Skeletal muscle satellite cell (primary cell): Measurements from ENCODE around the gene GTF3C5.

Experiments used
- H3K27me3 ChIP-seq: 2 replicates; pipeline ENCODE4 v1.7.0; 2013; ENCODE audit warnings: low read length; ENCODE audit not compliant: control insufficient read depth, insufficient read depth
- H3K36me3 ChIP-seq: 2 replicates; pipeline ENCODE4 v1.7.0; 2013; ENCODE audit warnings: mild to moderate bottlenecking, control low read depth, low read length; ENCODE audit not compliant: insufficient read depth
- H3K4me1 ChIP-seq: 2 replicates; pipeline ENCODE4 v1.7.0; 2013; ENCODE audit warnings: low read length; ENCODE audit not compliant: control insufficient read depth, insufficient read depth
- H3K4me2 ChIP-seq: 2 replicates; pipeline ENCODE4 v1.7.0; 2013; ENCODE audit warnings: mild to moderate bottlenecking, low read length
- H3K4me3 ChIP-seq: 2 replicates; pipeline ENCODE4 v1.7.0; 2013; ENCODE audit warnings: low read length
- H3K9ac ChIP-seq: 2 replicates; pipeline ENCODE4 v1.7.0; 2013; ENCODE audit warnings: mild to moderate bottlenecking, low read depth, low read length, moderate library complexity
- H3K9me3 ChIP-seq: replicated peaks from 2 replicates; pipeline ENCODE4 v1.7.0; 2013; ENCODE audit warnings: mild to moderate bottlenecking, control low read depth, low read length

The GTF3C5 gene

GRCh38 chr9:133100506-133101355, 69.9 kb downstream of the GTF3C5 start:
- peaks cover 7% of the 10 kb centered on the region for H3K9me3 ChIP-seq
- H3K9ac ChIP-seq, result no peak overlapping the region
- H3K4me2 ChIP-seq, result no peak overlapping the region
- no peak overlapping the region for H3K4me3 ChIP-seq
- H3K36me3 ChIP-seq, result peaks cover 50% of the 10 kb centered on the region
- H3K27me3 ChIP-seq, result no peaks in the 10 kb centered on the region
- H3K4me1 ChIP-seq, result no peaks in the 10 kb centered on the region

GRCh38 chr9:133101356-133102189, 70.8 kb downstream of the GTF3C5 start:
- Histone ChIP-seq H3K27me3 (no peaks in the 10 kb centered on the region), H3K9me3 (peaks cover 2% of the 10 kb centered on the region), H3K4me1 (no peaks in the 10 kb centered on the region), H3K4me2 (no peak overlapping the region), H3K36me3 (peaks cover 51% of the 10 kb centered on the region), H3K4me3 (no peak overlapping the region), H3K9ac (no peak overlapping the region)

- H3K27me3 ChIP-seq, result no peaks in the 10 kb centered on the region
- no peak overlapping the region for H3K4me2 ChIP-seq
- H3K9ac ChIP-seq, result no peak overlapping the region
- H3K9me3 ChIP-seq, result no peaks in the 10 kb centered on the region
- H3K36me3 ChIP-seq, result peaks cover 54% of the 10 kb centered on the region
- no peaks in the 10 kb centered on the region for H3K4me1 ChIP-seq
- no peak overlapping the region for H3K4me3 ChIP-seq
Measured at GRCh38 chr9:133102190-133103021, 71.6 kb downstream of the GTF3C5 start.

- H3K4me2 ChIP-seq, result no peak overlapping the region
- H3K27me3 ChIP-seq, result no peaks in the 10 kb centered on the region
- no peak overlapping the region for H3K9ac ChIP-seq
- no peaks in the 10 kb centered on the region for H3K9me3 ChIP-seq
- no peak overlapping the region for H3K4me3 ChIP-seq
- H3K36me3 ChIP-seq, result peaks cover 54% of the 10 kb centered on the region
- no peaks in the 10 kb centered on the region for H3K4me1 ChIP-seq
Measured at GRCh38 chr9:133103183-133103986, 72.6 kb downstream of the GTF3C5 start.

- no peaks in the 10 kb centered on the region for H3K27me3 ChIP-seq
- no peaks in the 10 kb centered on the region for H3K9me3 ChIP-seq
- H3K4me1 ChIP-seq, result no peaks in the 10 kb centered on the region
- no peak overlapping the region for H3K4me3 ChIP-seq
- H3K9ac ChIP-seq, result no peak overlapping the region
- H3K36me3 ChIP-seq, result peaks cover 57% of the 10 kb centered on the region
- H3K4me2 ChIP-seq, result no peak overlapping the region
Measured at GRCh38 chr9:133103987-133104505, 73.2 kb downstream of the GTF3C5 start.

GRCh38 chr9:133104718-133105460, 74.1 kb downstream of the GTF3C5 start:
- H3K9ac ChIP-seq, result no peak overlapping the region
- no peak overlapping the region for H3K4me2 ChIP-seq
- H3K36me3 ChIP-seq, result peaks cover 57% of the 10 kb centered on the region

GRCh38 chr9:133105461-133105770, 74.6 kb downstream of the GTF3C5 start:
- Histone ChIP-seq H3K9ac (no peak overlapping the region), H3K4me3 (no peak overlapping the region), H3K9me3 (no peaks in the 10 kb centered on the region), H3K4me2 (no peak overlapping the region), H3K27me3 (no peaks in the 10 kb centered on the region), H3K4me1 (no peaks in the 10 kb centered on the region), H3K36me3 (peaks cover 56% of the 10 kb centered on the region)

More at GRCh38 chr9:133104718-133105460, 74.1 kb downstream of the GTF3C5 start:
- Histone ChIP-seq H3K9me3 (no peaks in the 10 kb centered on the region), H3K4me3 (no peak overlapping the region), H3K27me3 (no peaks in the 10 kb centered on the region), H3K4me1 (no peaks in the 10 kb centered on the region)

- Histone ChIP-seq H3K36me3 (peaks cover 45% of the 10 kb centered on the region), H3K4me1 (no peaks in the 10 kb centered on the region), H3K9me3 (no peaks in the 10 kb centered on the region), H3K4me3 (no peak overlapping the region), H3K27me3 (no peaks in the 10 kb centered on the region), H3K9ac (no peak overlapping the region), H3K4me2 (no peak overlapping the region)
Measured at GRCh38 chr9:133106511-133107244, 75.9 kb downstream of the GTF3C5 start.

- no peak overlapping the region for H3K4me3 ChIP-seq
- no peak overlapping the region for H3K4me2 ChIP-seq
- H3K27me3 ChIP-seq, result no peaks in the 10 kb centered on the region
- H3K9me3 ChIP-seq, result no peaks in the 10 kb centered on the region
- no peaks in the 10 kb centered on the region for H3K4me1 ChIP-seq
- H3K9ac ChIP-seq, result no peak overlapping the region
- peaks cover 39% of the 10 kb centered on the region for H3K36me3 ChIP-seq
Measured at GRCh38 chr9:133107245-133107722, 76.5 kb downstream of the GTF3C5 start.
